ENCODE measurements around the gene CACNA2D1.
"Not testable (repeated sequence)": the region's sequence is repeated elsewhere in the genome, so short reads cannot be mapped to it uniquely, and the experiment has no call there.

The CACNA2D1 gene

DNA sequence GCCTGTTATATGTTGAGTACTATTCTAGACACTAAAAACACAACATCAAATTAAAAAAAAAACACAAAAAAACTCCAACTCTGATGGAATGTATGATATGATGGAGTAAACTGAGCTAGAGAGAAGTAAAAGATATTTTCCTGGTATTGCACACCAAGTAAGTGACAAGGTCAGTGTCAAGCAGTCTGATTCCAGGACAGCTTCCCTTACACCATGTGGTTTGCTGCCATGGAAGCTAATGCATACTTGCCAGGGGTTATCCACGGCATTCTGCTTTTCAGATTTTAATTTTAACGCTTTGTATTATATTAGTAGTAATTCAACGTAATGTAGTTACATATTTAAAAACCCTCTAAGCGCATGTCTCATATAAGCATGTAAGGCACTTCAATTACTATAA is 48.4 kb downstream of the CACNA2D1 start:
- no peak overlapping the region for H3K4me3 ChIP-seq
- H3K27ac ChIP-seq, result no peak overlapping the region
- DNase-seq (ENCODE audit: low spot score), result no peak
- no peak for TF ChIP-seq CTCF (IDR thresholded peaks at IDR 0.05)

DNA sequence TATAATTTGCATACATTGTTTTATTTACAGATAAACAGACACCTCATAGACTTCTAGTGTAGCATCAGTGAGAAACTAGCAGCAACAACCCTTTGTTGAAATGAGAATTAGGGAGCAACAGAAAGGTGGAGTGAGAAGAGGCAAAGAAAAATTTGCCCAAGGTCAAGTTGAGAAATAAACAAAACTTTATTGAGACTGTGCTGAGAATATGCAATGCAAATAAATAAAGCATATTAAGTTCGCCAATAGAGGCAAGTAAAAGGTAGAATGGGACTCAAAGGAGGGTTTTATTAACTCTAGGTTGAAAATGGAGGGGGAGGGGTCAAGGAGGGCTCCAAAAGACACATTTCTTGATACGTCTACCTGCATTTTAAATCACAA is 49.7 kb downstream of the CACNA2D1 start:
- H3K27ac ChIP-seq, result no peak overlapping the region
- no peak overlapping the region for H3K4me3 ChIP-seq
- no peak for DNase-seq (ENCODE audit: low spot score)
- no peak for TF ChIP-seq CTCF (IDR thresholded peaks at IDR 0.05)

DNA sequence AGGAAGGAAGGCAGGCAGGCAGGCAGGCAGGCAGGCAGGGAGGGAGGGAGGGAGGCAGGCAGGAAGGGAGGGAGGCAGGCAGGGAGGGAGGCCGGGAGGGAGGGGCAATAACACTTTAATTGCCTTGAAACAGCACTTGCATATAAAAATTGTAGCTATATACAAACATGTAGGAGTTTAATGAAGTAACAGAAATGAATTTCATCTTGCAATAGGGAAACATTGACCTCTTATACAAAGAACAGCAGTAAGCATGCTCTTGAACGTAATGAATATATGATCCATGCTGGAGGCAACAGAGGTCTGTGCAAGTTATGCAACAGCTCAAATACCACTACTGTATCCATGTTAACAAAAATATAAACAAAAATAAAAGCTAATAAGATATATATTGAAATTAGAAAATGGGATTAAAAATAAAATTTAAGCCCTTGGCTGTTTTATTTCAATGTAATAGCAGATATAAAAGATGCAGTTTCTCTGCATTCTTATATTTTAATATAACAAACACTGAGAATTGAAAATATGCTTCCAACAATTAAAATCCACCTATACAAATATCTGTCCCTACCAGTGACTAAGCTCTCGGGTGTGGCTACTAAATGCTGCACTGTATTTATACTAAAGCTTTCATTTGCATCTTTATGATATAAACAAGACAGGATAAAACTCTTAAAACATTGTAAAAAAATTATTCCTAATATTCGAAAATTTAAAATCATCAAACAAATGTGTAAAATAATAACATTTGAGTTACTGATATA is 50.3 kb downstream of the CACNA2D1 start:
- DNase-seq (ENCODE audit: low spot score), result no peak
- TF ChIP-seq CTCF (IDR thresholded peaks at IDR 0.05), result no peak
- Histone ChIP-seq H3K4me3 (no peak overlapping the region), H3K27ac (no peak overlapping the region)

DNA sequence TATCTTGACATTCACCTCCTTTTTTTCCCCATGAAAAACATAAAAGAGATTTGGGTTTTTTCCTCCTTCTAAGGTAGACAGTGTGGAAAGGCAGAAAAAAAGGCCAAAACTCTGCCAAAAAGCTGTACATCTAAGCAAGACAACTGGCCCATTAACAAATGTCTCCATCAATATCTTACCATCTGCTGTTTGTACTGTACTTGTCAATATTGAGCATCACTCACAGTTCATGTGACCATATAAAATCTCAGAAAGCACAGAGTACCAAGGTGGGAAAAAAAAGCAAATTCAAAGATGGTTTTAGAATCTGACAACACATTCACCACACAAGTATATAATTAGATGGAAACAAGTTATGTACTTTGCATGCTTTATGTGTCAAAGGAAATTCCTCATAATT is 52.6 kb downstream of the CACNA2D1 start:
- no peak for DNase-seq (ENCODE audit: low spot score)
- Histone ChIP-seq H3K4me3 (no peak overlapping the region), H3K27ac (no peak overlapping the region)
- TF ChIP-seq CTCF (IDR thresholded peaks at IDR 0.05), result no peak

- Histone ChIP-seq H3K27ac (no peak overlapping the region), H3K4me3 (no peak overlapping the region)
- DNase-seq (ENCODE audit: low spot score), result no peak
- no peak for TF ChIP-seq CTCF (IDR thresholded peaks at IDR 0.05)
Observed at GRCh38 chr7:82389876-82390275, 53.7 kb downstream of the CACNA2D1 start.

GRCh38 chr7:82388138-82388537 is 55.4 kb downstream of the CACNA2D1 start:
- no peak for DNase-seq (ENCODE audit: low spot score)
- no peak for TF ChIP-seq CTCF (IDR thresholded peaks at IDR 0.05)

DNA sequence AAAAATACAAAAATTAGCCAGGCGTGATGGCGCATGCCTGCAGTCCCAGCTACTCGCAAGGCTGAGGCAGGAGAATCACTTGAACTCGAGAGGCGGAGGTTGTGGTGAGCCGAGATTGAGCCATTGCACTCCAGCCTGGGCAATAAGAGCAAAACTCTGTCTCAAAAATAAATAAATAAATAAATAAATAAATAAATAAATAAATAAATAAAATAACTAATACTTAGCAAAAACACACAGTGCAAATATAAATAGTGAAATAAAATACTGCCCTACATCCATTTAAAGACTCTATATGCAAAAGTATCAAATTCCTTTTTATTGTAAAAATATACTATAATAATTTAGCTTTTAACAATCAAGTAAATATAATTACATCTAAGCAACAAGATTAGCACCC is 57.0 kb downstream of the CACNA2D1 start:
- H3K4me3 ChIP-seq; DNase-seq (ENCODE audit: low spot score); H3K27ac ChIP-seq: not testable (repeated sequence)

More at GRCh38 chr7:82388138-82388537, 55.4 kb downstream of the CACNA2D1 start:
- H3K27ac ChIP-seq, result no peak overlapping the region
- H3K4me3 ChIP-seq, result no peak overlapping the region

All from coronary artery (tissue), 2 donors.